Neural progenitor cell (in vitro differentiated cells): ENCODE data around the gene PMS1. TPM values are rescaled to one million over a fixed set of nuclear protein-coding genes. Genes with fewer than 3 reads are reported as not detected.
A peak's percentile ranks its signal among the peaks of the same experiment; 100 is the strongest.
"Not testable (repeated sequence)": the region's sequence is repeated elsewhere in the genome, so short reads cannot be mapped to it uniquely, and the experiment has no call there.

Experiments used
- DNase-seq: peaks from one replicate; pipeline ENCODE4 v3.0.0-alpha.2; 2016; ENCODE audit warnings: low spot score
- H2AFZ ChIP-seq: fragments of 200-600 bp; sonication (generic); replicated peaks from 2 replicates; pipeline ENCODE4 v1.6.1; 2016; ENCODE audit warnings: antibody characterized with exemption
- H3F3A ChIP-seq: fragments of 200-600 bp; sonication (generic); 2 replicates; pipeline ENCODE4 v1.6.1; 2016; ENCODE audit warnings: antibody characterized with exemption, low read depth
- H3K27ac ChIP-seq: fragments of 200-600 bp; sonication (generic); 2 replicates; pipeline ENCODE4 v1.5.1; 2016; ENCODE audit warnings: mild to moderate bottlenecking
- H3K27me3 ChIP-seq: fragments of 200-600 bp; sonication (generic); 2 replicates; pipeline ENCODE4 v1.6.1; 2016; ENCODE audit warnings: mild to moderate bottlenecking, moderate library complexity
- H3K36me3 ChIP-seq: fragments of 200-600 bp; sonication (generic); 2 replicates; pipeline ENCODE4 v1.5.1; 2016
- H3K4me1 ChIP-seq: fragments of 200-600 bp; sonication (generic); 2 replicates; pipeline ENCODE4 v1.6.1; 2016; ENCODE audit warnings: mixed run types
- H3K4me2 ChIP-seq: fragments of 200-600 bp; sonication (generic); 2 replicates; pipeline ENCODE4 v1.6.1; 2016
- H3K4me3 ChIP-seq: fragments of 200-600 bp; sonication (generic); 2 replicates; pipeline ENCODE4 v1.5.1; 2016
- H3K79me2 ChIP-seq: fragments of 200-600 bp; sonication (generic); 2 replicates; pipeline ENCODE4 v1.6.1; 2016; ENCODE audit warnings: low read depth
- H3K9ac ChIP-seq: fragments of 200-600 bp; sonication (generic); 2 replicates; pipeline ENCODE4 v1.6.1; 2016
- H3K9me3 ChIP-seq: fragments of 200-600 bp; sonication (generic); 2 replicates; pipeline ENCODE4 v1.5.1; 2016; ENCODE audit warnings: low read depth
- H4K20me1 ChIP-seq: fragments of 200-600 bp; sonication (generic); 2 replicates; pipeline ENCODE4 v1.6.1; 2016; ENCODE audit warnings: low read depth
- H3K27ac Mint-ChIP-seq: 3 replicates; pipeline ENCODE4 v1.8.0; 2021; ENCODE audit warnings: mixed read lengths
- H3K27me3 Mint-ChIP-seq: 2 replicates; pipeline ENCODE4 v1.8.0; 2022; ENCODE audit warnings: low read depth, mild to moderate bottlenecking, inconsistent platforms, moderate library complexity, mixed read lengths; ENCODE audit not compliant: insufficient read depth
- H3K36me3 Mint-ChIP-seq: 3 replicates; pipeline ENCODE4 v1.8.0; 2021; ENCODE audit warnings: mixed read lengths
- H3K4me1 Mint-ChIP-seq: 3 replicates; pipeline ENCODE4 v1.8.0; 2021; ENCODE audit warnings: mixed read lengths
- H3K4me3 Mint-ChIP-seq: 3 replicates; pipeline ENCODE4 v1.8.0; 2021; ENCODE audit warnings: mild to moderate bottlenecking, moderate library complexity, mixed read lengths
- H3K9me3 Mint-ChIP-seq: 3 replicates; pipeline ENCODE4 v1.8.0; 2020; ENCODE audit warnings: mixed read lengths
- CTCF ChIP-seq: fragments of 200-600 bp; sonication (generic); IDR thresholded peaks from 2 replicates; pipeline ENCODE4 v1.5.1; 2017; ENCODE audit warnings: antibody characterized with exemption, mild to moderate bottlenecking
- EZH2 ChIP-seq: fragments of 200-600 bp; sonication (generic); IDR thresholded peaks from 2 replicates; pipeline ENCODE4 v1.6.1; 2017; ENCODE audit warnings: antibody characterized with exemption, mild to moderate bottlenecking, moderate library complexity
- EZH2phosphoT487 ChIP-seq: fragments of 200-600 bp; sonication (generic); IDR thresholded peaks from 2 replicates; pipeline ENCODE4 v1.6.1; 2017; ENCODE audit warnings: antibody characterized with exemption
- total RNA-seq: library from RNA; depleted of rRNA; stranded (reverse); fragments of >200 nt; gene quantifications from 2 replicates; pipeline ENCODE4 v1.2.3, GENCODE V29; 2015; ENCODE audit warnings: low replicate concordance

Gene PMS1
- total RNA-seq, 1 donor from 2014 or later = 97.9 TPM

- no peaks in the 10 kb centered on the region for H3K36me3 ChIP-seq
- H3K4me1 Mint-ChIP-seq = peaks cover under 1% of the 10 kb centered on the region
- no peaks in the 10 kb centered on the region for H4K20me1 ChIP-seq
- no peak overlapping the region for H3K4me2 ChIP-seq
- H3K27me3 Mint-ChIP-seq = no peaks in the 10 kb centered on the region
- H3K9me3 ChIP-seq = no peaks in the 10 kb centered on the region
- no peak overlapping the region for H3K4me3 Mint-ChIP-seq
- no peak for TF ChIP-seq EZH2phosphoT487
- no peak for TF ChIP-seq CTCF
- no peak for TF ChIP-seq EZH2
- no peak overlapping the region for H2AFZ ChIP-seq
- H3K27ac Mint-ChIP-seq = no peak overlapping the region
- H3K27ac ChIP-seq = no peak overlapping the region
- peaks cover 4% of the 10 kb centered on the region for H3K4me1 ChIP-seq
- no peak overlapping the region for H3K4me3 ChIP-seq
- H3K9ac ChIP-seq = no peak overlapping the region
- no peaks in the 10 kb centered on the region for H3F3A ChIP-seq
- no peak for DNase-seq
- peaks cover 3% of the 10 kb centered on the region for H3K36me3 Mint-ChIP-seq
- H3K79me2 ChIP-seq = peaks cover 5% of the 10 kb centered on the region
- no peaks in the 10 kb centered on the region for H3K9me3 Mint-ChIP-seq
- no peaks in the 10 kb centered on the region for H3K27me3 ChIP-seq
Measured at GRCh38 chr2:189756311-189756952, 27.8 kb upstream of the PMS1 start.

- H3K27me3 ChIP-seq, H3K9me3 ChIP-seq: not testable (repeated sequence)
Measured at GRCh38 chr2:189760154-189760553, 24.1 kb upstream of the PMS1 start.

GRCh38 chr2:189762229-189762550 lies 22.1 kb upstream of the PMS1 start:
- H3K36me3 Mint-ChIP-seq = peaks cover 5% of the 10 kb centered on the region
- Histone ChIP-seq H3K4me3 (peak overlapping the region; percentile 70), H3K27me3 (no peaks in the 10 kb centered on the region), H3K4me1 (peaks cover 11% of the 10 kb centered on the region), H3K9ac (peak overlapping the region; percentile 72), H3F3A (peaks cover 26% of the 10 kb centered on the region), H3K9me3 (no peaks in the 10 kb centered on the region), H3K27ac (peak overlapping the region; percentile 91), H2AFZ (peak overlapping the region; percentile 94), H4K20me1 (no peaks in the 10 kb centered on the region), H3K79me2 (peaks cover 12% of the 10 kb centered on the region), H3K4me2 (peak overlapping the region; percentile 81), H3K36me3 (peaks cover 6% of the 10 kb centered on the region)
- H3K4me1 Mint-ChIP-seq = peaks cover 6% of the 10 kb centered on the region
- no peaks in the 10 kb centered on the region for H3K27me3 Mint-ChIP-seq
- no peaks in the 10 kb centered on the region for H3K9me3 Mint-ChIP-seq
- H3K4me3 Mint-ChIP-seq = peak overlapping the region; percentile 93
- DNase-seq = no peak
- TF ChIP-seq CTCF (no peak), EZH2 (no peak), EZH2phosphoT487 (no peak)
- H3K27ac Mint-ChIP-seq = peak overlapping the region; percentile 98

More at GRCh38 chr2:189760154-189760553, 24.1 kb upstream of the PMS1 start:
- H3K36me3 Mint-ChIP-seq, H2AFZ ChIP-seq, DNase-seq, H3K4me3 Mint-ChIP-seq, H3K36me3 ChIP-seq, H3K4me2 ChIP-seq, H3K9ac ChIP-seq, H4K20me1 ChIP-seq, H3K27ac ChIP-seq, H3K9me3 Mint-ChIP-seq, H3K4me3 ChIP-seq, H3K4me1 Mint-ChIP-seq, H3K27me3 Mint-ChIP-seq, H3K27ac Mint-ChIP-seq: not testable (repeated sequence)
- Histone ChIP-seq H3F3A (peaks cover 22% of the 10 kb centered on the region), H3K4me1 (peaks cover 11% of the 10 kb centered on the region), H3K79me2 (peaks cover 12% of the 10 kb centered on the region)

GRCh38 chr2:189762551-189763298 lies 21.5 kb upstream of the PMS1 start, which contains the start of gene OSGEPL1:
Gene OSGEPL1 (minus strand): TSS chr2:189762792. CDS start chr2:189761640, 1,152 bp downstream.
- Histone ChIP-seq H3K79me2 (peaks cover 12% of the 10 kb centered on the region), H3K4me1 (peaks cover 11% of the 10 kb centered on the region), H4K20me1 (no peaks in the 10 kb centered on the region), H3K4me2 (peak within 1 kb of the TSS; percentile 81), H2AFZ (peak within 1 kb of the TSS; percentile 94), H3K9ac (peak within 1 kb of the TSS; percentile 72), H3K27ac (peak within 1 kb of the TSS; percentile 91), H3K27me3 (no peaks in the 10 kb centered on the region), H3F3A (peaks cover 26% of the 10 kb centered on the region), H3K9me3 (no peaks in the 10 kb centered on the region), H3K36me3 (peaks cover 10% of the 10 kb centered on the region), H3K4me3 (peak within 1 kb of the TSS; percentile 70)
- peak; percentile 93 for DNase-seq
- Mint-ChIP-seq H3K9me3 (no peaks in the 10 kb centered on the region), H3K27ac (peak within 1 kb of the TSS; percentile 98), H3K27me3 (no peaks in the 10 kb centered on the region), H3K4me3 (peak within 1 kb of the TSS; percentile 93), H3K36me3 (peaks cover 4% of the 10 kb centered on the region), H3K4me1 (peaks cover 6% of the 10 kb centered on the region)
- TF ChIP-seq CTCF = peak; percentile 69
- TF ChIP-seq EZH2phosphoT487 = no peak
- TF ChIP-seq EZH2 = no peak
